Right lobe of liver (tissue), 6 donors: ENCODE results near the gene STRN4. TPM values are rescaled to one million over a fixed set of nuclear protein-coding genes. Genes with fewer than 3 reads are reported as not detected.

Experiments used
- ATAC-seq, 4 donors: fragments of 200-7000 bp; cut with Tn5 transposase; one replicate each; pipeline ENCODE4 v1.9.1; 2020; ENCODE audit warnings: mild to moderate bottlenecking in 4 of 4, moderate library complexity in 4 of 4
- DNase-seq, 3 donors: peaks; one replicate each; pipeline ENCODE4 v3.0.0-alpha.2; 2020
- H3K27ac ChIP-seq, 3 donors: fragments of 200-600 bp; one replicate each; pipeline ENCODE4 v1.8.0; 2022
- H3K27me3 ChIP-seq, 2 donors: fragments of 200-600 bp; one replicate each; pipeline ENCODE4 v1.8.0; 2022
- H3K36me3 ChIP-seq, 4 donors: fragments of 200-600 bp; sonication (generic) in 1 of 4; one replicate each; pipeline versions ENCODE4 v1.5.1 to v1.8.0; 2017 to 2022; ENCODE audit warnings: control low read depth in 1 of 4
- H3K4me1 ChIP-seq, 4 donors: fragments of 200-600 bp; sonication (generic) in 1 of 4; one replicate each; pipeline versions ENCODE4 v1.5.1 to v1.8.0; 2017 to 2022; ENCODE audit warnings: control low read depth in 1 of 4
- H3K4me3 ChIP-seq, 3 donors: fragments of 200-600 bp; one replicate each; pipeline ENCODE4 v1.8.0; 2022
- H3K9me3 ChIP-seq, 4 donors: fragments of 200-600 bp; sonication (generic) in 1 of 4; one replicate each; pipeline versions ENCODE4 v1.5.1 to v1.8.0; 2017 to 2022; ENCODE audit warnings: control low read depth in 1 of 4
- CTCF ChIP-seq, 4 donors: fragments of 200-600 bp in 3 of 4; fragments of 450-650 bp in 1 of 4; IDR thresholded peaks; one replicate each; pipeline versions ENCODE4 v1.5.1 to v1.8.0; 2016 to 2022; ENCODE audit warnings: antibody characterized with exemption in 4 of 4, mild to moderate bottlenecking in 2 of 4
- POLR2A ChIP-seq: fragments of 450-650 bp; IDR thresholded peaks from one replicate; pipeline ENCODE4 v1.6.1; 2017; ENCODE audit warnings: antibody characterized with exemption, mild to moderate bottlenecking
- WGBS: methylation state at CpG from one replicate; pipeline ENCODE4 v1.1.6; 2018; ENCODE audit warnings: low coverage, low lambda C conversion rate; ENCODE audit not compliant: insufficient coverage; ENCODE audit errors: missing lambda C conversion rate; 5-methylcytosine and 5-hydroxymethylcytosine counted together
- intact Hi-C, 2 donors: fragments of 100-400 bp; cut with DNase I; formaldehyde crosslinking; loops; one replicate each; pipeline versions ENCODE4 v1.11.2 to v1.14.1; 2022
- total RNA-seq, 6 experiments: library from RNA; depleted of rRNA in 2 of 6; stranded (reverse); fragments of >200 nt in 2 of 6; fragmentation: NEBNext Ultra II Directional in 3 of 6; extraction: Animal tissue kit (Norgen Biotek cat#: 25700) in 3 of 6; gene quantifications; one replicate each; pipeline versions ENCODE4 v1.1.0 to v1.2.4, GENCODE V29; 2016 to 2023
- donor health status: DM: no; HTN: yes; CAD: no.
- donor health status: DM: no; HTN: no; CAD: no.
- donor health status: DM: no; HTN: no; CAD: no.
- donor health status: DM: no; HTN: yes; CAD: no.
- donor health status: DM: no; HTN: yes; CAD: no.

The STRN4 gene
- total RNA-seq, 6 experiments from 2014 or later: 16.9 to 28.1 (median 23.7) TPM

GRCh38 chr19:46744005-46744691 is 2.1 kb downstream of the STRN4 start:
- DNase-seq (no peak), ATAC-seq (no peak)
- Histone ChIP-seq H3K4me1 (peaks cover 0 to 39% (median under 1%) of the 10 kb centered on the region in 4 donors), H3K27ac (no peak overlapping the region), H3K4me3 (no peak overlapping the region), H3K9me3 (no peaks in the 10 kb centered on the region), H3K27me3 (no peaks in the 10 kb centered on the region), H3K36me3 (no peaks in the 10 kb centered on the region)
- intact Hi-C loops: no loop called here
- 83% methylated on average over 6 of the region's 12 CpGs for WGBS
- no peak for TF ChIP-seq POLR2A
- no peak for TF ChIP-seq CTCF (IDR thresholded peaks at IDR 0.05)

- intact Hi-C loops: no loop called here
- DNase-seq: no peak
- no peak for ATAC-seq
- H3K27ac ChIP-seq: no peak overlapping the region
- WGBS: 50% methylated on average over 4 of the region's 4 CpGs
- no peaks in the 10 kb centered on the region for H3K27me3 ChIP-seq
- TF ChIP-seq POLR2A (no peak), CTCF (IDR thresholded peaks at IDR 0.05) (no peak)
- no peak overlapping the region for H3K4me3 ChIP-seq
- peaks cover 0 to 46% (median 2%) of the 10 kb centered on the region in 4 donors for H3K4me1 ChIP-seq
- no peaks in the 10 kb centered on the region for H3K9me3 ChIP-seq
- H3K36me3 ChIP-seq: no peaks in the 10 kb centered on the region
Observed at GRCh38 chr19:46742926-46743480, 3.2 kb downstream of the STRN4 start.

GRCh38 chr19:46741447-46741846 is 4.8 kb downstream of the STRN4 start:
- ATAC-seq: no peak
- Histone ChIP-seq H3K36me3 (peaks cover 0 to 5% (median 2%) of the 10 kb centered on the region in 4 donors), H3K27ac (no peak overlapping the region), H3K4me3 (no peak overlapping the region), H3K9me3 (no peaks in the 10 kb centered on the region), H3K4me1 (peaks cover 0 to 53% (median 2%) of the 10 kb centered on the region in 4 donors), H3K27me3 (no peaks in the 10 kb centered on the region)
- no peak for DNase-seq
- WGBS: 88% methylated on average over 5 of the region's 17 CpGs
- intact Hi-C loops: no loop called here
- TF ChIP-seq POLR2A (no peak), CTCF (IDR thresholded peaks at IDR 0.05) (no peak)

- Histone ChIP-seq H3K27ac (no peak overlapping the region), H3K9me3 (no peaks in the 10 kb centered on the region), H3K4me3 (no peak overlapping the region), H3K36me3 (peaks cover 0 to 18% (median 2%) of the 10 kb centered on the region in 4 donors), H3K4me1 (peaks cover 0 to 47% (median 2%) of the 10 kb centered on the region in 4 donors), H3K27me3 (no peaks in the 10 kb centered on the region)
- ATAC-seq (peak; percentile 11 to 86 (median 54)), DNase-seq (peak in 2 of 3 donors; percentile 76 to 86)
- no peak for TF ChIP-seq CTCF (IDR thresholded peaks at IDR 0.05)
- no peak for TF ChIP-seq POLR2A
- intact Hi-C loops: no loop called here
- whole genome bisulfite sequencing: 66% methylated on average over 5 of the region's 14 CpGs
Observed at GRCh38 chr19:46739290-46739771, 6.9 kb downstream of the STRN4 start.
